Epithelial cell of alveolus of lung (primary cell): Measurements from ENCODE around the gene NR2F1-AS1. TPM values are rescaled to one million over a fixed set of nuclear protein-coding genes. Genes with fewer than 3 reads are reported as not detected.

Experiments
- total RNA-seq: library from RNA; depleted of rRNA; stranded (reverse); fragments of >200 nt; gene quantifications from 2 replicates; pipeline ENCODE4 v1.2.1, GENCODE V29; 2015

NR2F1-AS1 gene
- total RNA-seq, result 25.6 and 33.9 TPM in 2 replicates

DNA sequence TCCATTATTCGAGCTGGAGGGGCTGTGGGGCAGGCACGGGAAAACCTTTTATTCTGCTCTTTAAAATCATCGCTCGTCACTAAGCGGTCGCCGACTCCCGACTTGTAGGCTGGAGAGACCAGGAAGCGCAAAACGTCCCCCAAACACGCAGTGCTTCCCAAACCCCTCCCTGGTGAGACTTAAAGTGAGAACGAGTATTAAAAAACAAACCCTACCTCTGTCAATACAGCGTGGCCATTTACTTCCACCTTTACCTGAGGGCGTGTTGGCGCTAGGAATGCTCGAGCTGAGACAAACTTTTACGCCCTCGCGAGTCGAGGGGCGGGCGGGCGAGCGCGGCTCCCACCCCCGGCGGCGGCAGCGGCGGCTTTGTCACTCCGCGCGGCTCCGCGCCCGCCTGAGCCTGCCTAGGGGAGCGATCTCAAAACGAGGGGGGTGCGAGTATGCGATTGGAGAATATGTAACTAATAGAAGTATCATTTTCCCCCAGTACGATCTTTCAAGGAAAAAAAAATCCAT lies at the start of gene NR2F1-AS1:
NR2F1-AS1 (minus strand) TSS at position 293 of the 519 bp plus-strand sequence.

DNA sequence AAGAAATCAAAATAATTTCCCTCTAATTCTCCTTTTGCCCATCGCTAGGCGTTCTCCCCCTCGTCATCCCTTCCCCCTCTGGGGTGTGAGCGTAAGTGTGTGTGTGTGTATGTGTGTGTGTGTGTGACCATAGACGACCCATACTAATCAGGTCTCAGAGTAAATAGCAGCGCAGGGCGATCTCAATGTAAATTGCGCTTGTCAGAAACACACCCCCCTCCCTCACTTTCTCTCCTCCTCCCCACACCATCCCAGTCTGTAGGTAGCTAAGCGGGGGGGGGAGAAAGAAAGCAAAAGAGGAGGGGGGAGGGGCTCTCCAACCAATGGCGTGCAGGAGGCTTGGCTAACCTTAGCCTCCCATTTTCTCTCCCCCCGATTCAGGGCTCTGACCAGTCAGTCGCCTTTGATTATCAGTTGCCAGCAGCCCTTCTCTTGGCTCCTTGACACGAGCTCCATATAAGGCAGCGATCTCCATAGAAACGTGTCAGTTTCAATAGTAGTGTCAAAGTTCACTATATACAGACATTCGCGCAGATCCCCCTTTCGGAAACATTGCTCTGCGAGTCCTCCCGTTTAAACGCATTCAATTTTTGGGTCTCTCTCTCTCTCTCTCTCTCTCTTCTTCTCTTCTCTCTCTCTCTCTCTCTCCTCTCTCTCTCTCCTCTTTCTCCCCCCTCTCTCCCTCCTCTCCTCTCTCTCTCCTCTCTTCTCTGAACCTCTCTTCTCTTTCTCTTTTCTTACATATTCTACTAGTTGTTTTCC lies 1.8 kb upstream of the NR2F1-AS1 start, which contains the start of gene NR2F1:
NR2F1 (plus strand) TSS at position 546 of the 762 bp plus-strand sequence. CDS start 1,802 bp downstream, outside the sequence.

Other genes with a start within 250 kb of the NR2F1-AS1 start
- 85.3 and 452 TPM in 2 replicates for gene NR2F1, start 2.0 kb upstream of the NR2F1-AS1 start, total RNA-seq
- 0.13 and 0.64 TPM in 2 replicates for gene POU5F2, start 160.4 kb upstream of the NR2F1-AS1 start, total RNA-seq